Measurements from ENCODE around the gene TRPV6. TPM values are rescaled to one million over a fixed set of nuclear protein-coding genes. Genes with fewer than 3 reads are reported as not detected.

The TRPV6 gene
- total and polyA plus RNA-seq, 2 experiments from 2014 or later: 3.5 to 3.7 TPM

DNA sequence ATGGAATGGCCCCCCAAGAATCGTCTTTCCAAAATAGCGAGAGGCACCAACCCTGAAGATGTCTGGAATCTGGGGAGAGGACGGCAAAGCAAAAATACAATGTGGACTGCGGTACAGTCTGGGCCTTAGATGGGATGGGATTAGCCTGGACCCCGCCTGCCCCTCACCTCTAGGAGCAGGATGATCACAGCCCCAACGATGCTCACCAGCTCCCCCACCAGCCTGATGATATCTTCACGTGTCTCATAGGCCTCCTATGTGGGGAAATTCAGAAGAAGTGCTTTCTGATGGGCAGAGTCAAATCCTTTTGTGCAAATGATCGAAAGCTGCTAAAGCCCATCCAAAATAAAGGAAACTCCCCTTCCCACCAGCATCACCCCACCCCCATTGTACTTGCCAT lies 29.8 kb upstream of the TRPV6 start:
- no peaks in the 10 kb centered on the region for H3K9me2 ChIP-seq (replicated peaks; ENCODE audit: insufficient read depth)
- TF ChIP-seq, protein P1, sequence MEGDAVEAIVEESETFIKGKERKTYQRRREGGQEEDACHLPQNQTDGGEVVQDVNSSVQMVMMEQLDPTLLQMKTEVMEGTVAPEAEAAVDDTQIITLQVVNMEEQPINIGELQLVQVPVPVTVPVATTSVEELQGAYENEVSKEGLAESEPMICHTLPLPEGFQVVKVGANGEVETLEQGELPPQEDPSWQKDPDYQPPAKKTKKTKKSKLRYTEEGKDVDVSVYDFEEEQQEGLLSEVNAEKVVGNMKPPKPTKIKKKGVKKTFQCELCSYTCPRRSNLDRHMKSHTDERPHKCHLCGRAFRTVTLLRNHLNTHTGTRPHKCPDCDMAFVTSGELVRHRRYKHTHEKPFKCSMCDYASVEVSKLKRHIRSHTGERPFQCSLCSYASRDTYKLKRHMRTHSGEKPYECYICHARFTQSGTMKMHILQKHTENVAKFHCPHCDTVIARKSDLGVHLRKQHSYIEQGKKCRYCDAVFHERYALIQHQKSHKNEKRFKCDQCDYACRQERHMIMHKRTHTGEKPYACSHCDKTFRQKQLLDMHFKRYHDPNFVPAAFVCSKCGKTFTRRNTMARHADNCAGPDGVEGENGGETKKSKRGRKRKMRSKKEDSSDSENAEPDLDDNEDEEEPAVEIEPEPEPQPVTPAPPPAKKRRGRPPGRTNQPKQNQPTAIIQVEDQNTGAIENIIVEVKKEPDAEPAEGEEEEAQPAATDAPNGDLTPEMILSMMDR (IDR thresholded peaks at IDR 0.05; ENCODE audit: poor library complexity): no peak
- TF ChIP-seq EZH2 (IDR thresholded peaks at IDR 0.05; ENCODE audit: borderline replicate concordance) (no peak), EZH2phosphoT487 (IDR thresholded peaks at IDR 0.05; ENCODE audit: low read depth, severe bottlenecking, unreplicated experiment) (no peak)
- H3K36me3 ChIP-seq (replicated peaks; ENCODE audit: insufficient read depth, low read depth): no peaks in the 10 kb centered on the region
- no peaks in the 10 kb centered on the region for H3K27me3 ChIP-seq
- no peak for DNase-seq (ENCODE audit: low spot score)
- H3K9me3 ChIP-seq (ENCODE audit: low read depth): no peaks in the 10 kb centered on the region
- H3K4me1 ChIP-seq (ENCODE audit: insufficient read depth): peaks cover 14% of the 10 kb centered on the region
- H3K4me3 ChIP-seq: no peak overlapping the region
- no peaks in the 10 kb centered on the region for H3K79me2 ChIP-seq
- no peak overlapping the region for H2AFZ ChIP-seq
- H3K27ac ChIP-seq: no peak overlapping the region
- 91% methylated on average over 8 of the region's 8 CpGs for WGBS (ENCODE audit: low lambda C conversion rate, missing lambda C conversion rate)
- no peak overlapping the region for H3K4me2 ChIP-seq
- H4K20me1 ChIP-seq (ENCODE audit: insufficient read depth, poor library complexity, severe bottlenecking): no peaks in the 10 kb centered on the region

DNA sequence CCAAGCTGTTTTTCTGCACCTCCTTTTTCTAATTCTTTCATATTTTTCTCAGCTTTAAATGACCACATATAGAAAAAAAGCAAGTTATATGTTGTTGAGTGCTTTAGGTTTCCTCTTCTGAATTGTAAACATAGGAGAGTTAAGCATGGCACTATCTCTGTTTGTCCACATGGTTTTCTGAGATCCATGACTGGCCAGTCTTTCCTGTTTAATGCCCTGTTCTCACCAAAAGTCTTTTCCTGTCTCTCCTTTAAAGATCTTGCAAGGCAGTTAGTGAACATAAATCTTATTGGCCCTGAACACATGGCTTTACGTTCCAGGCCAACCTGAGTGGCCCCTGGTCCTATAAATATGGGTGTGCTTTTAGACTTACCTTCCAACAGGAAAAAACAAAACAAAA lies 28.6 kb upstream of the TRPV6 start:
- TF ChIP-seq EZH2phosphoT487 (IDR thresholded peaks at IDR 0.05; ENCODE audit: low read depth, severe bottlenecking, unreplicated experiment): no peak
- TF ChIP-seq, protein P1 (IDR thresholded peaks at IDR 0.05; ENCODE audit: poor library complexity): no peak
- no peak for TF ChIP-seq EZH2 (IDR thresholded peaks at IDR 0.05; ENCODE audit: borderline replicate concordance)
- no peaks in the 10 kb centered on the region for H4K20me1 ChIP-seq (ENCODE audit: insufficient read depth, poor library complexity, severe bottlenecking)
- H2AFZ ChIP-seq: no peak overlapping the region
- no peak overlapping the region for H3K4me2 ChIP-seq
- no peak for DNase-seq (ENCODE audit: low spot score)
- no peaks in the 10 kb centered on the region for H3K9me2 ChIP-seq (replicated peaks; ENCODE audit: insufficient read depth)
- no peaks in the 10 kb centered on the region for H3K79me2 ChIP-seq
- H3K27me3 ChIP-seq: no peaks in the 10 kb centered on the region
- H3K4me3 ChIP-seq: no peak overlapping the region
- no peaks in the 10 kb centered on the region for H3K36me3 ChIP-seq (replicated peaks; ENCODE audit: insufficient read depth, low read depth)
- H3K9me3 ChIP-seq (ENCODE audit: low read depth): no peaks in the 10 kb centered on the region
- H3K4me1 ChIP-seq (ENCODE audit: insufficient read depth): peaks cover 14% of the 10 kb centered on the region
- WGBS (ENCODE audit: low lambda C conversion rate, missing lambda C conversion rate): 52% methylated on average over 1 of the region's 1 CpG
- no peak overlapping the region for H3K27ac ChIP-seq

DNA sequence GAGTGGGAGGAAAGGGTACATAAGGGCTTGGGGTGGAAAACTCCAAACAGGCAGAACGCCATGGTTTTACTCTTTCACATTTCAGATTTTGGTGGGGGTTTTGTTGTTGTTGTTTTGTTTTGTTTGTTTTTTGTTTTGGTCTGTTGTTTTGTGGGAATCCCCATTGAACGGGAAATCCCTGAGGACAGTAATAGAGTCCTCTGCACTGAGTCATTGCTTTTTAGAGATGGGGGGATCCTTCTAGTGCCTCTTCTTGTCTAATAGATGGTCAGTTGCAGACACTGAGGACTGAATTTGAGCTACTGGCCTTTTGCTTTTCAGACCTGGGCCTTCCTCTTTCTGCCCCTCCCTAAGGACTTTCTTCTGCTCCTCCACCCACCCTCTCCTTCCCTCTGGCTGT lies 28.0 kb upstream of the TRPV6 start:
- H3K27me3 ChIP-seq: no peaks in the 10 kb centered on the region
- TF ChIP-seq EZH2 (IDR thresholded peaks at IDR 0.05; ENCODE audit: borderline replicate concordance): no peak
- TF ChIP-seq EZH2phosphoT487 (IDR thresholded peaks at IDR 0.05; ENCODE audit: low read depth, severe bottlenecking, unreplicated experiment): no peak
- TF ChIP-seq, protein P1 (IDR thresholded peaks at IDR 0.05; ENCODE audit: poor library complexity): no peak
- no peaks in the 10 kb centered on the region for H3K9me3 ChIP-seq (ENCODE audit: low read depth)
- peaks cover 14% of the 10 kb centered on the region for H3K4me1 ChIP-seq (ENCODE audit: insufficient read depth)
- H2AFZ ChIP-seq: no peak overlapping the region
- H3K79me2 ChIP-seq: no peaks in the 10 kb centered on the region
- H3K9me2 ChIP-seq (replicated peaks; ENCODE audit: insufficient read depth): no peaks in the 10 kb centered on the region
- no peaks in the 10 kb centered on the region for H3K36me3 ChIP-seq (replicated peaks; ENCODE audit: insufficient read depth, low read depth)
- no peak for DNase-seq (ENCODE audit: low spot score)
- no peak overlapping the region for H3K27ac ChIP-seq
- 92% methylated on average over 2 of the region's 2 CpGs for WGBS (ENCODE audit: low lambda C conversion rate, missing lambda C conversion rate)
- no peak overlapping the region for H3K4me3 ChIP-seq
- H4K20me1 ChIP-seq (ENCODE audit: insufficient read depth, poor library complexity, severe bottlenecking): no peaks in the 10 kb centered on the region
- no peak overlapping the region for H3K4me2 ChIP-seq

DNA sequence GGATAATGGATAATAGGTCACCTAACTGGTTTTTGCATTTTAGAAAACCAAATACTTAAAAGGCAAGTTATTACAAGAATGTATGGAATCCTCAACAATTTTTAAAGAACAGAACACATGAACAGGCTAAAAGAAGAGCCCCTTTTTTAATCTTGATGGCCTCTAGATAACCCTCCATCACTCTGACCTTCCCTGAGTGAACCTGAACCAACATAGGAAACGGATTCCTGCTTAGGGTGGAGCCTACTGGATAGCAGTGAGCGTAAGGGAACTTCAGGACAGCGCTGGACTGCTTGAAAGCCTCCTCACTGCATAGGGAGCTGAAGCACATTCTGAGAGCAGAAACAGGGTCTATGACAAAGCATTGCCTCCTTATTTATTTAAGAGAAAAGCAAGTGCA lies 27.5 kb upstream of the TRPV6 start:
- no peak overlapping the region for H2AFZ ChIP-seq
- no peak overlapping the region for H3K4me3 ChIP-seq
- no peak overlapping the region for H3K4me2 ChIP-seq
- H4K20me1 ChIP-seq (ENCODE audit: insufficient read depth, poor library complexity, severe bottlenecking): no peaks in the 10 kb centered on the region
- H3K79me2 ChIP-seq: no peaks in the 10 kb centered on the region
- H3K36me3 ChIP-seq (replicated peaks; ENCODE audit: insufficient read depth, low read depth): no peaks in the 10 kb centered on the region
- H3K27ac ChIP-seq: no peak overlapping the region
- H3K27me3 ChIP-seq: no peaks in the 10 kb centered on the region
- H3K4me1 ChIP-seq (ENCODE audit: insufficient read depth): peaks cover 14% of the 10 kb centered on the region
- 49% methylated on average over 3 of the region's 3 CpGs for WGBS (ENCODE audit: low lambda C conversion rate, missing lambda C conversion rate)
- no peaks in the 10 kb centered on the region for H3K9me2 ChIP-seq (replicated peaks; ENCODE audit: insufficient read depth)
- TF ChIP-seq EZH2 (IDR thresholded peaks at IDR 0.05; ENCODE audit: borderline replicate concordance) (no peak), EZH2phosphoT487 (IDR thresholded peaks at IDR 0.05; ENCODE audit: low read depth, severe bottlenecking, unreplicated experiment) (no peak)
- TF ChIP-seq, protein P1 (IDR thresholded peaks at IDR 0.05; ENCODE audit: poor library complexity): no peak
- DNase-seq (ENCODE audit: low spot score): no peak
- no peaks in the 10 kb centered on the region for H3K9me3 ChIP-seq (ENCODE audit: low read depth)
